ENCODE data around the gene DOCK4.
A peak's percentile ranks its signal among the peaks of the same experiment; 100 is the strongest.

Gene DOCK4

DNA sequence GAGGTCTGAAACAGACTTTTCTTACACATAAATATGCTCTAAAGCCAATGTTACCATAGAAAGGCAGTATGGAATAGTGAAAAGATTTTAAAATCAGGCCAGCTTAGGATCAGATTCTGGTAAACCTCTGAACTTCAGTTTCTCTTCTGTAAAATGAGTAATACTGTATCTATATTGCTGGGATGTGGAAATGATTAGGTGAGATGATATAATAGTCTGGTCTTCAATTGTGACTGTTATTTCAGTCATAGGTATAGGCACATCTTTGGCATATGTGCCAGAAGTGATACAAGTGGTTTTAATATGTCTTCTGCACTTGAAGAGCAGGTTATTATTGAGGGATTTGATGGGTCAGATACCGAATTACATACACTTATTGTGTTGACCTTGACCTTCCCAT, 7.5 kb upstream of the DOCK4 start:
- no peak overlapping the region for H3K23ac ChIP-seq (ENCODE audit: low read length in 2 of 2)
- no peak overlapping the region for H2BK5ac ChIP-seq (ENCODE audit: low read depth, low read length, poor library complexity, severe bottlenecking)
- H3K4me1 ChIP-seq (ENCODE audit: control insufficient read depth, insufficient read depth, low read depth, low read length), result peaks cover 1% of the 10 kb centered on the region
- H3K9ac ChIP-seq (ENCODE audit: low read length), result no peak overlapping the region
- H2BK12ac ChIP-seq (ENCODE audit: low read length in 2 of 2), result no peak overlapping the region
- no peak overlapping the region for H2BK15ac ChIP-seq (ENCODE audit: low read depth, poor library complexity, severe bottlenecking)
- no peak overlapping the region for H4K8ac ChIP-seq (ENCODE audit: low read length)
- H3K79me1 ChIP-seq (replicated peaks; ENCODE audit: low read length, poor library complexity, severe bottlenecking), result peaks cover 12% of the 10 kb centered on the region
- no peak for DNase-seq
- no peak overlapping the region for H2BK120ac ChIP-seq (ENCODE audit: low read depth, low read length)
- H2AK5ac ChIP-seq (ENCODE audit: low read length, severe bottlenecking), result no peak overlapping the region
- H3K4me2 ChIP-seq (ENCODE audit: low read length, poor library complexity, severe bottlenecking), result no peak overlapping the region
- H3K18ac ChIP-seq (ENCODE audit: low read depth in 1 of 2, low read length in 2 of 2), result no peak overlapping the region
- no peaks in the 10 kb centered on the region for H3K27me3 ChIP-seq (ENCODE audit: control insufficient read depth in 1 of 2, insufficient read depth in 1 of 2, low read length in 2 of 2)
- no peak overlapping the region for H4K91ac ChIP-seq (ENCODE audit: low read length)
- H3K4ac ChIP-seq (ENCODE audit: low read depth in 1 of 2, low read length in 2 of 2), result no peak overlapping the region
- H3K4me3 ChIP-seq (ENCODE audit: insufficient read depth in 1 of 2, low read depth in 1 of 2, low read length in 2 of 2), result no peak overlapping the region
- H2AFZ ChIP-seq (ENCODE audit: low read depth, low read length), result no peak overlapping the region
- no CpG with 5 or more reads among the region's 1 CpG for WGBS
- no peak overlapping the region for H3K27ac ChIP-seq (ENCODE audit: low read length, poor library complexity, severe bottlenecking)
- H3K14ac ChIP-seq (ENCODE audit: low read length in 2 of 2), result no peak overlapping the region
- no peaks in the 10 kb centered on the region for H3K36me3 ChIP-seq (ENCODE audit: control insufficient read depth in 1 of 2, insufficient read depth in 2 of 2, low read depth in 1 of 2, low read length in 2 of 2)
- no peaks in the 10 kb centered on the region for H3K9me3 ChIP-seq (ENCODE audit: control insufficient read depth, low read length)

GRCh38 chr7:112212571-112212970, 6.4 kb upstream of the DOCK4 start:
- H3K4me2 ChIP-seq (ENCODE audit: low read length, poor library complexity, severe bottlenecking), result no peak overlapping the region
- H3K4me1 ChIP-seq (ENCODE audit: control insufficient read depth, insufficient read depth, low read depth, low read length), result no peaks in the 10 kb centered on the region
- H2BK120ac ChIP-seq (ENCODE audit: low read depth, low read length), result no peak overlapping the region
- 90% methylated on average over 2 of the region's 2 CpGs for WGBS
- no peak overlapping the region for H3K14ac ChIP-seq (ENCODE audit: low read length in 2 of 2)
- no peak overlapping the region for H2BK15ac ChIP-seq (ENCODE audit: low read depth, poor library complexity, severe bottlenecking)
- H2BK5ac ChIP-seq (ENCODE audit: low read depth, low read length, poor library complexity, severe bottlenecking), result no peak overlapping the region
- H3K27ac ChIP-seq (ENCODE audit: low read length, poor library complexity, severe bottlenecking), result peak overlapping the region; percentile 61
- no peak for DNase-seq
- H2AK5ac ChIP-seq (ENCODE audit: low read length, severe bottlenecking), result no peak overlapping the region
- no peaks in the 10 kb centered on the region for H3K36me3 ChIP-seq (ENCODE audit: control insufficient read depth in 1 of 2, insufficient read depth in 2 of 2, low read depth in 1 of 2, low read length in 2 of 2)
- no peaks in the 10 kb centered on the region for H3K27me3 ChIP-seq (ENCODE audit: control insufficient read depth in 1 of 2, insufficient read depth in 1 of 2, low read length in 2 of 2)
- no peak overlapping the region for H3K23ac ChIP-seq (ENCODE audit: low read length in 2 of 2)
- H3K79me1 ChIP-seq (replicated peaks; ENCODE audit: low read length, poor library complexity, severe bottlenecking), result peaks cover 11% of the 10 kb centered on the region
- no peak overlapping the region for H3K9ac ChIP-seq (ENCODE audit: low read length)
- no peak overlapping the region for H3K4me3 ChIP-seq (ENCODE audit: insufficient read depth in 1 of 2, low read depth in 1 of 2, low read length in 2 of 2)
- no peak overlapping the region for H4K8ac ChIP-seq (ENCODE audit: low read length)
- no peaks in the 10 kb centered on the region for H3K9me3 ChIP-seq (ENCODE audit: control insufficient read depth, low read length)
- H3K18ac ChIP-seq (ENCODE audit: low read depth in 1 of 2, low read length in 2 of 2), result no peak overlapping the region
- no peak overlapping the region for H3K4ac ChIP-seq (ENCODE audit: low read depth in 1 of 2, low read length in 2 of 2)
- H2AFZ ChIP-seq (ENCODE audit: low read depth, low read length), result no peak overlapping the region
- no peak overlapping the region for H2BK12ac ChIP-seq (ENCODE audit: low read length in 2 of 2)
- H4K91ac ChIP-seq (ENCODE audit: low read length), result no peak overlapping the region

DNA sequence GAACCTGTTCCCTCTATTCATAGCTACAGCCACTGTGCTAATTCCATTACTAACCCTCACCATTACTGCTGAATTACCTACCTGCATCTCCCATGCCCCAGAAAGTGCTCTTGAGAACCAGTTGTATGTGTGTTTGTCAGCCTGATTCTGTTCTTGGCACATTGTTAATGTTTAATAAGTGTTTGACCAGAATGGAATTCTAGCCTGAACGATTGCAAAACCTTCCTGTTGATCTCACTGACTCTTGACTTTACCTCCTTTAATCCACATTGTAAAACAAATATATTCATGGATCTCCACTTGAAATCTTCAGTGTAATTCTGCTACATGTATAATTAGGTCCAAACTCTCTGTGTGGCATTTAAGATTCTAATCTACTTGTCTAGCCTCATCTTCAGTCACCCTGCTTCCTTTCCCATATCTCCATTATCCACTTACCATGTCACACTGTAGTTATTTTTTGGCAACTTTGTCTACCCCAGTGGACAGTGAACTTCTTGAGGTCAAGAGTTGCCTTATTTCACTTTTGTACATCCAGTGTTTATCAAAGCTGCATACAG, 5.2 kb upstream of the DOCK4 start:
- Histone ChIP-seq H2AK5ac (ENCODE audit: low read length, severe bottlenecking) (peak overlapping the region; percentile 62), H3K4me1 (ENCODE audit: control insufficient read depth, insufficient read depth, low read depth, low read length) (no peaks in the 10 kb centered on the region), H4K91ac (ENCODE audit: low read length) (no peak overlapping the region), H3K27ac (ENCODE audit: low read length, poor library complexity, severe bottlenecking) (peak overlapping the region; percentile 82), H2BK120ac (ENCODE audit: low read depth, low read length) (no peak overlapping the region), H3K9me3 (ENCODE audit: control insufficient read depth, low read length) (no peaks in the 10 kb centered on the region), H2AFZ (ENCODE audit: low read depth, low read length) (no peak overlapping the region), H3K23ac (ENCODE audit: low read length in 2 of 2) (no peak overlapping the region), H3K9ac (ENCODE audit: low read length) (no peak overlapping the region), H3K79me1 (replicated peaks; ENCODE audit: low read length, poor library complexity, severe bottlenecking) (peaks cover 6% of the 10 kb centered on the region), H4K8ac (ENCODE audit: low read length) (no peak overlapping the region), H2BK12ac (ENCODE audit: low read length in 2 of 2) (no peak overlapping the region), H3K18ac (ENCODE audit: low read depth in 1 of 2, low read length in 2 of 2) (peak overlapping the region in 1 of 2 experiments; percentile 29), H3K4me2 (ENCODE audit: low read length, poor library complexity, severe bottlenecking) (no peak overlapping the region), H3K4me3 (ENCODE audit: insufficient read depth in 1 of 2, low read depth in 1 of 2, low read length in 2 of 2) (peak overlapping the region in 1 of 2 experiments; percentile 33), H3K27me3 (ENCODE audit: control insufficient read depth in 1 of 2, insufficient read depth in 1 of 2, low read length in 2 of 2) (no peaks in the 10 kb centered on the region), H3K36me3 (ENCODE audit: control insufficient read depth in 1 of 2, insufficient read depth in 2 of 2, low read depth in 1 of 2, low read length in 2 of 2) (no peaks in the 10 kb centered on the region), H3K4ac (ENCODE audit: low read depth in 1 of 2, low read length in 2 of 2) (no peak overlapping the region), H3K14ac (ENCODE audit: low read length in 2 of 2) (no peak overlapping the region), H2BK5ac (ENCODE audit: low read depth, low read length, poor library complexity, severe bottlenecking) (peak overlapping the region; percentile 44), H2BK15ac (ENCODE audit: low read depth, poor library complexity, severe bottlenecking) (no peak overlapping the region)
- DNase-seq, result peak; percentile 42
- 63% methylated on average over 1 of the region's 1 CpG for WGBS

DNA sequence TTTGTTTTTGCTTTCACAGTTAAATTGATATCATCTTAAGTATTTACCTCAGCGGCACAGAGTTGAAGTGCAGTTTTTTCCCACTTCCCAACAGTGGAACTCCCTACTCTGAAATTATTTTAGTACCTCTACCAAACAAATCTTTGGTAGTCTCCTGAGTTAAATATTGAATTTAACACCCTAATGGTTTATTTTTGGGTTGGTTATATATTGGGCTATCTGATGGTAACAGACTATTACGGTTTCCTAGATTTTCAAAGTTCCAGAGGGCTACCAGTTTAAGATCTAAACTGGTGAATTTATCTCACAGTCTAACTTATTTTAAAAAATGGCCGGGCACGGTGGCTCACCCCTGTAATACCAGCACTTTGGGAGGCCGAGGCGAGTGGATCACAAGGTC, 1.6 kb upstream of the DOCK4 start:
- no peak overlapping the region for H3K4me2 ChIP-seq (ENCODE audit: low read length, poor library complexity, severe bottlenecking)

More for the DNA sequence above, 1.6 kb upstream of the DOCK4 start:
- Histone ChIP-seq H2BK12ac (ENCODE audit: low read length in 2 of 2) (no peak overlapping the region), H3K27me3 (ENCODE audit: control insufficient read depth in 1 of 2, insufficient read depth in 1 of 2, low read length in 2 of 2) (no peaks in the 10 kb centered on the region), H4K8ac (ENCODE audit: low read length) (no peak overlapping the region), H3K4me1 (ENCODE audit: control insufficient read depth, insufficient read depth, low read depth, low read length) (no peaks in the 10 kb centered on the region), H3K23ac (ENCODE audit: low read length in 2 of 2) (no peak overlapping the region), H2AK5ac (ENCODE audit: low read length, severe bottlenecking) (no peak overlapping the region), H3K36me3 (ENCODE audit: control insufficient read depth in 1 of 2, insufficient read depth in 2 of 2, low read depth in 1 of 2, low read length in 2 of 2) (no peaks in the 10 kb centered on the region), H3K14ac (ENCODE audit: low read length in 2 of 2) (no peak overlapping the region), H3K9me3 (ENCODE audit: control insufficient read depth, low read length) (no peaks in the 10 kb centered on the region), H3K79me1 (replicated peaks; ENCODE audit: low read length, poor library complexity, severe bottlenecking) (peaks cover 2% of the 10 kb centered on the region), H2BK120ac (ENCODE audit: low read depth, low read length) (no peak overlapping the region), H2BK5ac (ENCODE audit: low read depth, low read length, poor library complexity, severe bottlenecking) (no peak overlapping the region), H3K27ac (ENCODE audit: low read length, poor library complexity, severe bottlenecking) (no peak overlapping the region), H3K4me3 (ENCODE audit: insufficient read depth in 1 of 2, low read depth in 1 of 2, low read length in 2 of 2) (peak overlapping the region in 1 of 2 experiments; percentile 93), H3K4ac (ENCODE audit: low read depth in 1 of 2, low read length in 2 of 2) (no peak overlapping the region), H3K9ac (ENCODE audit: low read length) (peak overlapping the region; percentile 90), H4K91ac (ENCODE audit: low read length) (no peak overlapping the region), H2AFZ (ENCODE audit: low read depth, low read length) (no peak overlapping the region), H3K18ac (ENCODE audit: low read depth in 1 of 2, low read length in 2 of 2) (no peak overlapping the region), H2BK15ac (ENCODE audit: low read depth, poor library complexity, severe bottlenecking) (no peak overlapping the region)
- WGBS, result 96% methylated on average over 6 of the region's 6 CpGs
- DNase-seq, result no peak
